Stimulated activated CD4-positive, alpha-beta T cell treated with anti-CD3 and anti-CD28 coated beads, Interleukin-12 subunit alpha, Interleukin-12 subunit beta, amount 100 ng/mL, for 24 hours (primary cell): ENCODE data around the gene ITGA1.
A peak's percentile ranks its signal among the peaks of the same experiment; 100 is the strongest.

Experiments used
- DNase-seq, 2 experiments: peaks; one replicate each; pipeline ENCODE4 v3.0.0-alpha.2; 2020; ENCODE audit warnings: low read depth in 2 of 2

Gene ITGA1

DNA sequence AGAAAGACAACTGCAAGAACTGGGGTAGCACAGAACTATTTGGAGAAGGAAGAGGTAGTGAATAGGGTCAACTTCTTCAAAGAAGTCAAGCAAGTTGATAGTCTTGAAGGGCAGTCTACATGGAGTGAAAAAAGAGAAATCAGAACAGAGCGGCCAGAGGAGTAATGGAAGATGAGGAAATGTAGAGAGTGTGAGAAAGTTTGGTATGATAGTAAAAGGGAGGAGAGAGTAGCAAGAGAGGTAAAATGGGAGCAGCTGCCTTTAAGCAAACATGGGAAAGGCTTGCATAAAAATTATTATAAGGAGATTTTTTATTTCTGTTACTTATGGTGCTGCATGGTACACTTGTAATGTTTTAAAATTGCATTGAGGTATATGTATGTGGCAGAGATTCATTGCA lies 208.2 kb downstream of the ITGA1 start:
- DNase-seq: no peak

DNA sequence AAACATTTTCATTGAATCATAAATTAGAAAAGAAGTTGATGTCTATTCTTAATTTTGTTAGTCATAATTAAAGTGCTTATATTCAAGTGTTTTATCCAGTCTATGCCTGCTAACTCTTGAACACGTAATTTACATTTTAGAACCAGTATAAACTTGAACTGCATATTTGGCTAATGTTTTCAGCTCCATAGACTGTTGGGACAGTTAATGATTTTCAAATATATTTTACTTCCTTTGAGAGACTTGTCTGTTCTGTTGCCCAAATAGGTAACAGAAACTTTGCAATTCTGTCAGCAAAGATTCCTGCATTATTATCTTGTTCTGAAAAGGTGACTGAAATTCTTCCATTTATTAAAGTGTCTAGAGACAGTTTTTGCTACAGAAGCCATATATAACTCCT lies 209.3 kb downstream of the ITGA1 start:
- DNase-seq: no peak

DNA sequence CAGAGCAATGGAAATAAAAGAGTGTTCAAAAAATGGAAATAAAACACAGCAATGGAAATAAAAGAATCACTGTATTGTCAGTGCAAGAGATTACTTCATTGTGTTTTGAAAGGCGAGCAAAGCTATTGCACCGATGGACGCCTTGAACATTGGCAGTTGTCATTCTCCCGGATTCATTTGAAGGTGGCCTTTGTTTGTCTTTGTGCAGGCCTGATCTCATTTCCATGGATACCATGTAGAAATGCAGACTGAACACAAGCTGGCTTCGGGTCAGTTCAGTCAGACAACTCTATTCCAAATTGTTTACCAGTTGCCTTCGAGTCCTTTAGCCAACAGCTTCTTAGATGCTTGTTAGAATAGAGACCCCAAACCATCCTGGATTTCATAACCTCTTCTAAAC lies 209.7 kb downstream of the ITGA1 start:
- no peak for DNase-seq

DNA sequence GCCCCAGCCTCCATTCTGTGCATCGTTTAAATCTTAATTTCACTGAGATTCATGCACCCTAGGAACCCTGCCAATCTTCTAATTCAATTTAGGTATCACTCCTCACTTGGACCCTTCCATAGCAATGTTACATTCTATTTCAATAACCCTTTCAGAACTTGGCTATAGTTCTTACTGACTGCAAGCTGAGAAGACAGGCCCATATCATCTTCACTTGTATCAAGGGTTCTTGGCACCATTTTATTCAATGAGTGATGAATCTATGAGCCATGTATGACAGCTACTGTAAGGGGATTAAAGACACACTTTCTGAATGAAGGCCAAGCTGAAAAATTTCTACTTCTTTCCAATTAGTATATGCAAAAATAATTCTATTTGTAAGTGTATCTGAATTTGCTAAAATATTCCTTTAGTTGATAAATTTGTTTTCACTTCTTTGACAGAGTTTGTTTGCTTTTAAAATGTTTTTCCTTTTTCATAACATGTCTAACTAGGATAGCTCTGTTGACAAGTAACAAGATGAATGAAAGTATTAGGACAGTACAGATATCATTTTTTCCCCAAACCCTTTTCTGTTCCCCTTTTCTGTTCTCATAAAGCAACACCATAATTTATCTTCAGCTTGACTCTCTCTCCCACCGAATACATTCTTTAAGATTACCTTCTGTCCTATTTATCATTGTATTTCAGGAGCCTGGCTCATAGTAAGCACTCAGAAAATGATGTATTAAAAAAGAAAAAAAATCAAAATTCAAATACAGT lies 211.0 kb downstream of the ITGA1 start:
- DNase-seq: no peak

DNA sequence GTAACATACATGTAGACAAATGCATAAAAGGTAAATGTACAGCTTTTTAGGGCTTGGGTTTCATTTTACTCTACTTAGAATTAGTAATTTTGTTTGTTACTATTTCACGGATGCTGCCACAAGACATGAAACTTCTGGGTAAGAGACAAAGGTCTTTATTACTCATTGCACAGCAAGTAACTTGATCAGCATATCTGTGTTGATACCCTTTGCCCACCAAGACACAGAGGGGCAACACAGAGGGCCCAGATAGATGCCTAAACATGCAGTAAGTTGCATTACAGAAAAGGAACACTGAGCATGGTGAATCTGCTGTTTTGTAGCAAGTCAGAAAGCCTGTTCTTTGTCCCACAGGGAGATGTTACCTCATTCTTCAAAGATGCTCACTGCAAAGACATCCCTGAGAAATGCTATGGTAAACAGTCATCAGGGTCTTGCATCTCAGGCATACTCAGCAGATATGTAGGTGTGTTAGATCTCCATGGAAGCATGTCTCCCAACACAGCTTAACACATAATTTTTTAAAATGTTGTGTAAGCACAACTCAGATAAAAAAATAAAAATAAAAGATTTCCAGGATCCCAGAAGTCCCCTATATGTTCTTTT lies 211.7 kb downstream of the ITGA1 start:
- no peak for DNase-seq

DNA sequence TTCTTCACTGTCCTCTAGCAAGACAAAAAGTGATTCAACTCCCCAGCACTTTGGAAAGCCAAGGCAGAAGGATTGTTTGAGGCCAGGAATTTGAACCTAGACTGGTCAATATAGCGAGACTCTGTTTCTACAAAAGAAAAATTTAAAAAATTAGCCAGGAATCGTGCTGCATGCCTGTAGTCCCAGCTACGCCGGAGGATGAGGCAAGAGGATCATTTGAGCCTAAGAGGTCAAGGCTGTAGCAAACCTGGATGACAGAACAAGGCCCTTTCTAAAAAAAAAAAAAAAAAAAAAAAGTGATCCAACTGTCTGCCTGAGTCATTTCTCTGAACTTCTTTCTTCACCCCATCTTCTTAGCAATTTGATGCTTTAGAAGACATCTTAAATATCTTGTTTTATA lies 213.8 kb downstream of the ITGA1 start:
- DNase-seq: no peak

DNA sequence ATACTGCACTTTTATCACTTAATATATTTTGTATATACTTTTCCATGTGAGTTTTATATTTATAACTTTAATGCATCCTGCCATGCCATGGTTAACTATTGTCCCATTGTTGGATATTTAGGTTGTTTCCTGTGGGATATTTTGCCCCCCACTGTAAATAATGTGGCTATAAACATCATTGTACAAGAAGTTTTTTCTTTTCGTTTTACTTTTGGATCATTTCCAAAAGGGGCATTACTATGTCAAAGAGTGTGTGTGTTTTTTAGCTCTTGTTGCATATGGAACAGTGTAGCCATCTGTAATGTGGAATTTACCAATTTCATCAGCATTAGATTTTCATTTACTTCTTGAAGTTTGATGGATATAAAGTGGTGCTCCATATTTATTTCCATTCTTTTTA lies 214.8 kb downstream of the ITGA1 start:
- no peak for DNase-seq

DNA sequence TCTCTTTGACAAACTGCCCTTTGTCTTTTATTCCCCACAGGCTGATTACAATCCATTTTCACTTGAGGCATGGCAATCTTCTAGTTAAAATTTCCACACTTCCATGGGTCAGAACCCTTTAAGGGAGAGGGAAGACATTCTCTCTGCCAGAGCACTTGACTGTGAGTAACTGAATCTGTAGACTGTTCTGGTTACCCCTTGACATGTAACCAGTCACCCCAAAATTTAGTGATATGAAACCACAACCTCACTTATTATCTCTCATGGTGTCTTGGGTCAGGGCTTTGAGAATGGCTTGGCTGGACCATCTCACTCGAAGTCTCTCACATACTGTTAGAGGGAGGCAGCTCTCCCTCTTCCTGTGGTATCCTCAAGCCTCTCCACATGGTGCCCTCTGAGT lies 215.4 kb downstream of the ITGA1 start:
- no peak for DNase-seq

DNA sequence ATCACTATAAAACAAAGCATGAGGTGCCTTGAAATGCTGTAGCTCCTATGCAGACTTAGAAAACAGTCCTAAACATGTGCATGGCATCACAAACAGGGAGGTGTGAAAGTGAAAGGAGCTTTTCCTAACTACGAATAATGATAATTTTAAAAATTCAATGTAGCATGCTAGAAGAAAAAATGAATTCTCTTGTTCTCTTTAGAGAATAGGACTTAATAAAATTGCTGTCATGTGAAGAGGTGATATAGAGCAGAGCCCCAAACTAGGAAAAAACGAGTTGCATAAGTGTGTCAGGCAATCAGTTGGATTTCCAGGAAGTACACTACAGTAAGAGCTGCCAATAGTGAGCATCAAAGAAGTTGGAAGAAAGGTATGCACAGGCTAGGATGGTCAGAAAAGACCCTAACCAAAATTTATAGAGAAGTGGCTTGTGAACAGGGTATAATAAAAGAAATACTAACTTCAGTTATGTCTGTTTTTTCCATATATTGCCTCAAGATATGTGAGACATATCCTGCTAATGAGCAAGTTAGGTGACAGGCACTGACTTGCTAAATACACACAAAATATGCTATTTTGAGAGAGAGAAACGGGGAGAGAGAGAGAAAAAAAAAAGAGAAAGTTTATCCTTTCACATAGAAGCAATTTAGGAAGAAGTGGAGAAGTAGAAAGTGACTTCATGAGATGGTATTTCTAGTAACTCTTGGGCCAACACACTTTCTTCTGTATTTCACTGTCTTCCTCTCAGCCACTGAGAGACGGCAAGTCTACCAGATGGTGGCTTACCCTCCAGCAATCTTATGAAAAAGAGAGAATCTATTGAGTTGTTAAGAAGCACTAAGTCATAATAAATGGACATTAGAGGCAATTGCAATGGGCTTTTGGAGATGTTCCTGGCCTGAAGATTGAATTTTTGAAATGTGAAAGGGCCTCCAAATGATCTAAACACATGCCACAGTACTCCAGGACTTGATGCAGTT lies 219.5 kb downstream of the ITGA1 start:
- DNase-seq: no peak

DNA sequence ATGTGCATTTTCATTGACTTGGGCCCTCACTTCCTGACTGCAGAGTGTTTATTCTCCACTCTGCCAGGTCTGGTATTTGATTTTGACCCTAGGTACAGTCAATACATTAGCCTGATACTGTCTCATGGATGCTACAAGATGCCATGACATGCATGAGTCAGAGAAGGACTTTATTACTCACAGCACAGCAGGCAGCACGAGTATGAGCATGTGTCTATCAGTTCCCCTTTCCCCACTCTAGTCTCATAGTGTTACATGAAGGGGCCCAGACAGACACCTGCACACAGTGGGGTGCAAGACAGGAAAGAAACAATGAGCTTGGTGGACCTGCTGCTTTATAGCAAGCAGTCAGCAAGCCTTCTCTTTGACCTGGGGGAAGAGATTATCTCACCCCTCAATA lies 221.0 kb downstream of the ITGA1 start:
- DNase-seq: peak in 1 of 2 experiments; percentile 15
